ENCODE measurements around the gene DUSP6.
A peak's percentile ranks its signal among the peaks of the same experiment; 100 is the strongest.

The DUSP6 gene

DNA sequence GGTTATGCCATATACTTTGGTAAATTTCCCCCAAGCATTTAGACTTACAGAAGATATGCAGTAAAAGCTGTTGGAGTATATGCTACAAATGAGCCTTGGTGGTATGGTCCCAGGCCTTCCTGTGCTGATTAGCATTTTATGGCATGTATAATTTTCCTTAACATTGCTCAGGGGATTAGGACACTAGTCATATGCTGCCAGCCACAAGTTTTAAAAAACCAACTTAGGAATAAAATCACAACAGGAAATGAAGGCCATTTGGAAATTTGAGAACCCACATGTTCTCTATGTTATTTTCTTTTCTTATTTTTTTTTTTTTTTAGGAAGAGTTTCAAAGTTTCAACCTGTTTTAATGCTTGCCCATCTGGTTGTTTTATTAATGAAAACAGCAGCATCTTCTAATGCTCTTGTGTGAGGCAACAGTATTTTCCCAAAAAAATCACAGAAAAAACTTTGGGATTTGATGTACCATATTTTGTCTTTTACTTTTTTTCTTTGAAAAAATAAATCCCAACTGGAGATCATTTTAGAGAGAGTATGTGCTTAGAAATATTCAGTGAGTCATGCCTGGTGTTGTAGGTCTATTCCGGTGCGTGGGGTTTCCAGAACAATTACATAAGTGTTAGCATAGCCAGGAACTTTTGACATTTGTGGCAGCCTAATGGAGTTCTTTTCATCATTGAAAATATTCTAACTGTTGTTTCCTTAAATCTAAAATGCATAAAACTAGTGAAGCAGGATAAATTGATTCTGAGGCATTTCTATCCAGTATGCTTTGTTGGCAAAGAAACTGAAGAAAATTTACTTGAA, 21.7 kb upstream of the DUSP6 start:
- no peak for DNase-seq

DNA sequence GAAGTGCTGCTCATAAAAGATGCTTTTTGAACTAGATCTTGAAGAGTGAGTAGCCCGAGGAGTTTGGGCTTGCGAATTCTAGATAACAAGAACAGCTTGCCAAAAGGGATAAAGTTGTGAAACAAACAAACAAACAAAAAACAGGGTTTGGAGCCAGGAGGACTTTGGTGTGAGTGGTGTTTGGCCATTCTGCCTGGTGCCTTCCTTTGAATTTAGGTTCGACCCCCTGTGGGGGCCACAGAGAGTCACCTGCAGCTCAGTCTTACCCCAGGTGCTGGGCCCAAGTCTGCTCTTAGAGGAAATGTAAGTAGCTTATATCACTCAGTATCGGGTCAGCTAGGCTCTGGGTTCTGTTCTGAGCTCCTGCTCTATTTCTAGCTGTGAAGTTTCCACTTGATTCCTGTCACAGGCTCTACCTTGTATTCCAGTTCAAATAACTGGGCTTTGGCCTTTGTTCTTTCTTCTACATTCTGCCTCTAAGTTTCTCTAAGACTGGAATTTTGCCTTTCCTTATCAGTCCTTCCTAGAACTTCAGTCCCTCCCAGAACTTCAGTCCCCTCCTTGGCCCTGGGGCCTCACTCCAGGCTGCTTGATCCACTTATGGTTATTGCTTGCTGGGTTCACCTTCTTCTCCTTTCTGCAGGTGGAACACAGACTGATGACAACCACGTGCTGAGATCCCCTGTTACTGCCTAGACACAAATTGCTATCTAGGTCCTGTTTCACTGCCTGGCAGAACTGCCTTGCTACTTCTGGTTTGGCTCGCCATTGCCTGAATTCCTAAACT, 20.5 kb upstream of the DUSP6 start:
- DNase-seq = no peak

DNA sequence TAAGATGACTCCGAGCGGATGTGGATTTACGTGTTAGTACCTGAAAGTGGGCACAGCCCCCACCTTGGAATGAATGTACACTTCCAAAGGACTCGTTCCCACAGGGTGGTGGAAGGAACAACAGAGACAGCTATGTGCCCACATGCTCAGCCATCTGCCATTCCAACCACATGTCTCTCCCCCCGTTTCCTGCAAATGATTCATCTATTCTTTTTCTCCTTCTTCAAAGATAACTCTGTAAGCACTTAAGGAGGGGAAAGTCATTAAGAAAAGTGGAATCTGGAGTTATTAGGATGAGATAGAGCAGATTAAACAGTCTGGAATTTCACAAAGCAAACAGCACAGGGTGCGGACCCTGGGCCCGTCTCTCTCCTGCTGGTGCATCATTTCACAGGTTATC, 18.5 kb upstream of the DUSP6 start:
- no peak for DNase-seq

DNA sequence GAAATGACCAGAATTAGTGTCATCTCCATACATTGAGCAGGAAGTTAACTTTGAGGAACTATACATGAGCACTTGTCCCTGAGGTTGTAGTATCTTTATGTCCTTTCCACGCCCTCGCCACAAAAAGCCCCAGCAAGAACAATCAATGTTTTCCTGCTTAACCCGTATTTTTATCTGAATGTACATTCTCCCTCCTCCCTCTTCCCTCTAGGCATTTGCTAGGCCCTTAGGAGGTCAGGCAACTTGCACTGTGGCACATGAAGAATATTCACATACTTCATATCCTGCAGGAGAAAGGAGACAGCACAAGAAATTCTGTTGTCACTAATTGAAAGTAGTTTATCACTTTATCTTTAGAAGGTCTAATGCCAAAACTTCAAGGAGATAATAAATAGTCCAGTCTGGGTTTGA, 18.1 kb upstream of the DUSP6 start:
- DNase-seq = no peak

DNA sequence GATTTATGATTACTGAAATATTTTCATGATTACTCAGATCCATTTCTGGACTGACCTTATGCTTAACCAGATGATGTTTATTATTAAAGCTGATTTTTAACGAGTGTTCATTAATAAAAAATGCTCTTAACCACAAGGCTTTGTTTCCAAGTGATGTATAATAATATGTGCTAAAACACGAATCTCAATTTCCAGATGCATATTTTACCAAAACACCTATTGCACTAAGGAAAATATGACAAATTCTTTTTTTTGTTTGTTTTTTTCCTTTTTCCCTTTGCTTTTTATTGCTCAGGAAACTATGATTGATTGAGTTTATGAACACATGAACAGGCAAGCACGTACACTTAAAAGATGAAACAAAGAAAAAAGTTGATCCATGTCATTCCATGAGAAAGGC, 16.9 kb upstream of the DUSP6 start:
- no peak for DNase-seq

DNA sequence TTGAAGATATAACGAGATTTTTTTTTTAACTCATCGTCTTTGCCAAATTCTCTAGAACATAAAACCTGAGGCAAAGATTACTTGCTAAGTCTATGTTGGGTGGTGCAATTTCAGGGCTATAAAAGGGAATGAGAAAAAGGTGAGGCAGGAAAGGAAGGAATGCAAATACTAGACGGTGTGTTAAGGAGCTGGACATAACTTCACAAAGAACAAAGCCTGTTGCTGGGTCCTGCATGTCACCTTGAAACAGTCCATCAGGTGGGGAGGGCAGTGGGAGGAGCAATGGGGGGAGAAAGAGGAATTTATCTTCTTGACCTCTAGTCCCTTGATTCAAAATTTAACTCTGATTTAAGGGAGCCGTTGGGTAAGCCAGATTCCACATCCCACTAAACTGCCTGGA, 16.1 kb upstream of the DUSP6 start:
- DNase-seq = no peak

DNA sequence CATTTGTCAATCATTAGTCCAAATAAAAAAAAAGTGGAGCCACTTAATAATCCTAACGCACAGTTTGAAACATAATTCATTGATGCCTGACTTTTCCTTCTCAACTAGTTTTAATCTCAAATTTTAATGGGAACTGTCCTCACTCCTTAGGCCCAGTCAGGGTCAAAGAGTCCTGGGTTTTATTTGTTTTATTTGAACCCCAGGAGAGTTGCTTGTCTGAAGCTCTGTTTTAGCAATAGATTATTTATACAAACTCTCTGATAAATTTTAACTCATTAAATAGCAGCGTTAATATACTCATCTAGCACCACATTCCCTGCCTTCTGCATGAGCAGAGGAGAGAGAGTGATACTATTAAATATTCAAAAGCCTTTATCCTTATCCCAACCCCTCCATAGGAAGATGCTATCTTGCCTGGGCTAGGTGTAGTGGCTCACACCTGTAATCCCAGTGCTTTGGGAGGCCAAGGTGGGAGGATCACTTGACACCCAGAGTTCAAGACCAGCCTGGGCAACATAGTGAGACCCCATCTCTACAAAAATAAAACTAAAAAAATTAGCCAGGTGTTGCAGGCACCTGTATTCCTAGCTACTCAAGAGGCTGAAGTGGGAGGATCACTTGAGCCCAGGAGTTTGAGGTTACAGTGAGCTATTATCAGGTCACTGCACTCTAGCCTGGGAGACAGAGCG, 14.5 kb upstream of the DUSP6 start:
- no peak for DNase-seq

DNA sequence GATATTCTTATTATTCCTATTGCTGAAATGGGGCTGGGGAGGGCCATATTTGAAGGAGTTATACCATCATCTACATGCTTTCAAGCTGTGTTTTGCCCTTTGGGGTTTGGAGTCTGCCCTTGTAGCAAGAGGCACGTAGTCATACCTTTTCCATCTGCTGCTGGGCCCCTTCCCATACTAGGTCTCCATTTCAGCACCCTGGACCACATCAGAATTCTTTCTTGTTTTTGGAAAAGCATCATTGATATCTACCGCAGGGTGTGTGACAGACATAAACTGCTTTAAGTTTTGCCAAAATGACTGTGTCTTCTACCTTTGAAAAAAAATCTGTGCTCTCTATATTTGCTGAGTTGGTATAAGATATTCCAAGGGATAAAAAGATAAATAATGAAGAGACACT, 12.3 kb upstream of the DUSP6 start:
- DNase-seq = no peak

DNA sequence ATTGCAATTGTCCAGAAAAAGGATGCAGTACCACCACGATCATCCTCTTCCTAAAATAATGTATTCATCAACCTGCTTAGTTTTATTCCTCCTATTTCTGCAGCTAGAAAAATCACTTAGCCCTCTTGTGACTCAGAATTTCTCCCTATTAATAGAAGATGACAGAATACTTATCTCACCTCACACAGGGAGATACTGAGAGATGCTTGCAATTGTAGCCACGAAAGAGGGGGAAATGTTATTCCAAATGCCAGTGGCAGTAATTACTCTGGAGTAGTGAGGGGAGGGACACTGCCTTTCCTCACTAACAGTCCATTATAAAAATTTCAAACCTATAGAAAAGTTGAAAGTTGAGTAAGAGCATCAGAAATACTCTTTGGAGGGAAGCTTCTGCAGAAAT, 11.8 kb upstream of the DUSP6 start:
- DNase-seq = no peak

DNA sequence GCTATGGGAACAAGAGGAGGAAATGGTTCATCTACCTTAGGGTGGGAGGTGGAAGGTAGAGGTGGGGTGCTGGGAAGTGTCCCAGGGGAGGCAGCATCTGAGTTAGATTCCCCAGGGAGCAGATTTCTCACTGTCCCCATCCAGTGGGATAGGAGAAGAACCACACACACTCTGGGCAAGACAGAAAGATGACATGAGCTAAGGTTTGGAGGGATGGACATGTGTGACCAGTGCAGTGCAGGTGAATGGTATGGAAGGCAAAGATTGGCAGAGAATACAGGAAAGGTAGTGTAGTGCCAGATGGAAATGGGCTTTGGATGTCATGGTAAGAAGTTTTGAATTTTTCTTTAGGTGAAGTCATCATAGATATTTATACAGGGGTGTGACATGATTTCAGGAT, 11.3 kb upstream of the DUSP6 start:
- DNase-seq = no peak

DNA sequence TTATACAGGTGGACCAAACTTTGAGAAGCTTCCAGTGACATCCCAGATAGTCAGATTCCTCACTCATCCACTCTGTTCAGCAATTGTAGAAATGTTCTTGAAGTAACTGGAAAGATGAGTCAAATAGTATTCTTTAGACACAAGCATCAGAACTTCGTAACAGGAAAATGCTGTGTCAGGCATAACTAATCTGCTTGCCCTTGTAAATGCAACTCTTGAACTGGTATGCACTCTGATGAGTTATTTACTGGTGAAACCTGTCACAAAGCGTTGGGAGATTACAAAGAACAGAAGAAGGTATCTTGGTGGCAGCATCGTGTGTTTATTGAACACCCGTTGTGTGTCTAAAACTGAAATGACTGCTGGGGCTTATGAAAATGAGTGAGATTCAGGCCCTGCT, 10.8 kb upstream of the DUSP6 start:
- DNase-seq = no peak

DNA sequence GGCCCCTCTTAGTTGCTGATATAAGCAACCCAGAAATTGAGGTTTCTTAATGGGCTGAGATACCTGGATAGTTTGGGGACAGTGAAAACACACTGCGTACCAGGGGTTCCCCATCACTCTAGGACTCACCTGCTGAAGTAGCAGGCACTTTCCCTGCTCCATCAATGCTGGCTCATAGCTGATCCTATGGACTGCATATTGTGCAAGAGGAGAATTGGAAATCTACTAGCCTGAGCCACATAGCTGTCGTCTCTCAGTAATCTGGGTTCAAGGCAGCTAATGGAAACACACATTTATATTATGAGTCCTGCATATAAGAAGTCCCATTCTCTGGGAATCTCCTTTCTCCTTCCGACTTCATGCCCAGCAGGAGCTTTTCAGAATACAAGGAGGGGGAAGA, 7.3 kb upstream of the DUSP6 start:
- no peak for DNase-seq

DNA sequence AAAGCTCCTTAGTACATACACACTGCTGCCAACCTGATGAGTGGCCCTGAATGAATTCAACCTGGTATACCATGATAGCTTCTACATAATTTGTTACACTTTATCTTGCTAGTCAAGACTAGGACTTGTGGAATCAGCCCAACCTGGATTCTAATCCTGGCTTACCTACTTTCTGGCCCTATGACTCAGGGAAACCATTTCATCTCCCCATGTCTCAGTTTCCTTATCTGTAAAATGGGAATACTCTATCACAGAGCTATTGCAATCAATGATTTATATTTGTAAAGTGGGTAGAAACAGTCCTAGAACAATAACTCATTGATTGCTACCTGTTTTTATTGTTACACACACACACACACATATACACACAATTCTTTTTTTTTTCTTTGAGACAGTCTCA, 6.5 kb upstream of the DUSP6 start:
- DNase-seq = no peak

DNA sequence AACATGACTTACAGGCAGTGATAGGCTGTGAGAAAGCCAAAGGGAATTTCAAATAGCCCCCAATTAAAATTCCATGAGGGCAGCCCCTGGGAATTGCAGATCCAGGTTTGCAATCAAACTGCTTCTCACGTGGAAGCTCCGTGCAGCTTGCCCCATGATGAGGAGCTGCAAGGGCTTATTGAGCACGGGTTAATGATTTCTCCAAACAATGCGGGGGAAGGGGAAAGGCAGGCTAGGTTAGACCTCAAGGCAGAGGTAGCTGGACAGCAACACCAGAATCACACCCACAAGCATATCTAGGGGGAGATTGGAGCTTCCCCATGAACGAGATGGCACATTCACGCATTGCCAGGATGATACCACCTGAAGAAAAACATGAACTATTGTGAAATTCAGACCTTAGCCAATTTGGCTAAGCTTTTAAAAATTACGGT, 5.0 kb upstream of the DUSP6 start:
- no peak for DNase-seq

DNA sequence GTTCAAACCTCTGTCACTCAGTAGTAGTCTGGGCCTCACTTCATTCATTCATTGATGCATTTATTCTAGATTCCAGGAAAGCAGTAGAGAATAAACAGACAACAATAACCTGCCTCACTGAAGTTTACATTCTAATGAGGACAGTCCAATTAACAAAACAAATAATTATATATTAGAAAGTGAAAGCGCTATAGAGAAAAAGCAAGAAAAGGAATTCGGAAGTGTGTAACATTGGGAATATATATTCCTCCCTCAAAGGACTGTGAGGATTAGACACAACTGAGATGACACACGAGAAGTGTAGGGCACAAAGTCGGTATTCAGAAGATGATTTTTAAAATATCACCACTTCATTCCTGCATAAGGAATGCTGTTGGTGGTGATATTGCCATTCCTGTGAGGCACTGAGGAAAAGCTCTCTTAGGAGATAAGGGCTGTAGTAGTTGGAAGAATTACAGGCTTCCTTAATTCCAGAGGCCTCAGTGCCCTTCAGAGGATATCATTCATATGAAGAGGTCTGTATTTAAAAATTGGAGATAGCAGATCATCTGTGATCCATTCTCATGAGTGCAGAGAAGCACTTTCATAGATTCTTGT, 3.9 kb upstream of the DUSP6 start:
- DNase-seq = no peak

DNA sequence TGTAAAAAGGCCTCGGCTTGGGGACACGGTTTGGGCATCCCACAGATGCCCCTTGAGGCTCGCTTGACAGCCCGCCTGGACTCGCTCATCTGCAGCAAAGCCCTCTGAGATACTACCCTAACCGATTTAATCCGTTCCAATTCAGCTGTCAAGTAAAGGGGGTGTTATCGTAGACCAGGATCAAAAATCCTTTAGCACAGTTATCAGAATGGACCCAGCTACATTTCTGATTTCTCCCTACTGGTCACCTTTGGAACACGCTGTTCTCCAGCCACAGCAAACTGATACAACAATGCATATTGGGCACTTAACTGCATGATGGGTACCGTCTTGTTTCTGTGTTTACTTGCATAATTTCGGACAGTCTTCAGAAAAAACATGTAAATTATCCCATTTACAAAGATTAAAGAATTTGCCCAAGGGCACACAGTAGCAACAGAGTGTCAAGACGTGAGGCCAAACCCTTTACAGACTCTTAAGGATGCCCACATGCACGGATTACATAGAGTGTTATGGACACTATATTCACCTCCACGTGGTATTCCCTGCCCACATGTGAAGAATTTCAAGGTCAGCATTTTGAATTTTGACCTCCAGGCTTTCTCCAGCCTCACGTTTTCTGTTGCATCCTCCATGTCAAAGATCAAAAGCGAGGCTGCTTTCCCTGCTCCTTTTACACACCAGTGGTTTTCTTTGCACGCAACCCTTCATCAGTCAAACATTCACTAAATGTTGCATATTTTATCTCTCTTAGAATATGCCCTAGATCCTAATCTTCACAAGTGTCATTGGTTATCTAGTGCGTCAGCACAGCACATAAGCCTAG, 3.2 kb upstream of the DUSP6 start:
- DNase-seq = no peak

DNA sequence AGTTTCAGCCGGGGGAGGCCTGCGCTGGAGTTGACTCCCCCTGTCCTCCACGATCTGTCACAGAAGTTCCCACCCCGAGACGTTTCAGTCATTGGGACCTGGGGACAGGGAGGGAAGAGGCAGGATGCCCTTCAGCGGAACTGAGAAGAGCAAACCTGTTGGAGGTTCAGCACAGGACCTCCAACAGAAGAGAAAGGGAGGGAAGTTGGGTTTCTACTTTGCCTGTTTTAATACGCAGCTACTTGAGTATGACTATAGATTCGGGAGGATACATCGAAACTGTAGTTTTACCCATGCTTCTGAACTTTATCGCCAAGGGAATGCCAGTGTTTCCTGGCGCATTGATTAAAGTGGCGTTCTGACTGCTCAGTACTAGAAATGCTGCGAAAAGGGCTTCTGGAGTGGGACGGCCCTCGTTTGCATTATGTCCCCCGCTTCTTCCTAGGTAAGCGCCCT, 2.3 kb upstream of the DUSP6 start:
- DNase-seq = no peak

DNA sequence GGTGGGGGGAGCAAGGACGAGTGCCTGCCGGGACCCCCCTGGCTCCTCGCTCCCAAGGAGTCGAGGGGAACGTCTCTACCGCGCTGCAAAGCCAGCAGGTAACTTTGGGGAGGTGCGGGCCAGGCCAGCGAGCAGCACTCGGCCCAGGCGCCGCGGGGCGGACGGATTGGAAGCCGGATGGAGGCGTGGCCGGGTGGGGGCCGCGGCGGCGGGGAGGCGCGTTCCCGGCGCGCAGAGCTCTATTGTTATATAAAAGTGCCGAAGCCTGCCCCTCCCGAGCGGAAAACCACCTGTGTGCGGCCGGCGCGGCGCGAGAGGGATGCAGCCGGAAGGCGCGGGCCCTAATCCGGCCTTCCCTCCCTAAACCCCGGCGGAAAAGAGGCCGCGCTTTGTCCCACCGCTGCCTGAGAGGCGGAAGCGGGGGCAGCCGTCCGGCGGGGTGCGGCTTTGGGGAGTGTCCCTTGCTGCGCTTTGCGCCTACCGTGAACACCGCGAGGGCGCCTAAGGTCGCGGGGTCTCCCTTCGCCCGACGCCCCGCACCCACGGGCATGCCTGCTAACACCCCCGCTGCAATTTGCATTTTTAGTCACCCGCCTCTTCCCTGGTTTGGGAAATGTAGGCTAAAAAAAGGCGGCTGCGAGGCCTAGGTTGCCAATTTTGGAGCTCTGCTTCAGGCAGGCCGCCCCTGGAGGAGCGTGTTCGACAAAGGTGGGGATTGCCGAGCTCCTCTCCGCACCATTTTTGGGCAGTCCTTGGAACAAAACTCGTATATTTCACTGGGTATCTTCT, 1.7 kb upstream of the DUSP6 start:
- DNase-seq = peak; percentile 68

DNA sequence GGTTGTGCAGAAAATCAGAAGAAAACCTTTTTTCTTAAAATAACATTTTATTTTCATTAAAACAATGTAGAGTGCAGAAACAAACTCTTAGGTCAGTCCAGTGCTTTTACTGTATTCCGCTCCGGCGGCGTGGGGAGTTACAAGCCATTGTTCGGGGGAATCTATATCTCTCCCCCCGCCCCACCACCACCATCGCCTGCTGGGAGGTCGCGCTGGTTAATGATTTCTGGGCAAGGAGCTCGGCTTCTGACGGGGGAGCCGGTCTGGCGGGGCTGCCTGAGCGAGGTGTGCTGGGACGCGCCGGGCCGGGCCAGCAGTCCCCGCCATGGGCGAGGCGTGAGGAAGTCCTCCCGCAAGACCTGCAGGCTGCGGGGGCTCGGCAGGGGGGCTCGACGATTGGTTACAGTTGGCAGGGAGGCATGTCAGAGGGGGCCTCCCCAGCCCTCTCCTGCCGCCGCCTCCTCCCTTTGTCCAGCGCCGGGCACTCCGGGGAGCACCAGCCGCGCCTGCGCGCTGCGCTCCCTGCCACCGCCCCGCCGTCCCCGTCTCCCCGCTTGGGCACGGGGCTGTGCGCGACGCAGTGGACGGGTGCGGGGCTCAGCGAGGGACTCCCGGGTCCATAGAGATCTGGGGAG, 1.0 kb upstream of the DUSP6 start:
- peak; percentile 23 for DNase-seq

DNA sequence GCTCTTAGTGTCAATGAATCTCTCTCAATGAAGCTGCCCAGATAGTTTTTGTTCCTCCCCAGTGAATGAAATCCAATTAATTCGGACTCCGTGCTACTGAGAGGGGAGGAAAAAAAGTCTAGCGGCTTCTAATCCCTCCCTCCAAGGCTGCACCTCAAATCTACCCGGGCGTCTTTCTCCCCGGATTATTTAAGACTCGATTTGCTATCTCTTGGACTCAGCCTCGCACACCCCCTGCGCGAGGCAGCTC, 134 bp downstream of the DUSP6 start:
- no peak for DNase-seq

DNA sequence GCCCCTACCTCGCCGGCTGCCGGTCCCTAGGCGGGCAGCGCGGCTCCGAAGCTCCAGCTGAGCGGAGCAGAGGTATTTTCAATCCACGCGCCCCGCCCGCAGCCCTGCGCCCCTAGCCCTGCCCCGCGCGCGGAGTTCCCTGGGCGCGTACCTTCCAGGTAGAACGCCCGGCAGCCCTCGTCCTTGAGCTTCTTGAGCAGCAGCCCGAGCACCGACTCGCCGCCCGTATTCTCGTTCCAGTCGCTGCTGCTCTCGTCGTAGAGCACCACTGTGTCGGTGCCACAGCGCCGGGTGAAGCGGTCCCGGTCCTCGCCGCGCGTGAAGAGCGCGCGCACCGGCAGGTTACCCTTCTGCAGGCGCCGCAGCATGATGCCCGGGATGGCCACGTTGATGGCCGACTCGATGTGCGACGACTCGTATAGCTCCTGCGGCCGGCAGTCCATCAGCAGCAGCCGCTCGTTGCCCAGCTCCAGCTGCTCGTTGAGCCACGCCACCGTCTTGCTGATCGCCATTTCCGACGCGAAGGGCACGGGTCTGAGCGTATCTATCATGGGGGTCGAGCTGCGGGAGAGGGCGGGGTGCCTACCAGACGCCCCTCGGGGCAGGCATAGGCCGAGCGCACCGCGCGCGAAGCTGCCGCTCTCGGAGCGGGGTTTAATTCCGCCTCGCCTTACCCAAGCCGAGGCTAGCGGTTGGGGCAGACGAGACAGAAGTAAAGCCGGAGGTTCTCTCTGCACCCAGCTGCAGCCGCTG, 636 bp downstream of the DUSP6 start:
- DNase-seq = peak; percentile 50

Measured in CD4-positive, alpha-beta T cell treated with Interleukin-6 for 4 hours (primary cell).